ENCODE data around the gene RGL1. TPM values are rescaled to one million over a fixed set of nuclear protein-coding genes. Genes with fewer than 3 reads are reported as not detected.

The RGL1 gene
- total RNA-seq, 4 donors from 2014 or later: 4.0 to 5.1 (median 4.8) TPM

DNA sequence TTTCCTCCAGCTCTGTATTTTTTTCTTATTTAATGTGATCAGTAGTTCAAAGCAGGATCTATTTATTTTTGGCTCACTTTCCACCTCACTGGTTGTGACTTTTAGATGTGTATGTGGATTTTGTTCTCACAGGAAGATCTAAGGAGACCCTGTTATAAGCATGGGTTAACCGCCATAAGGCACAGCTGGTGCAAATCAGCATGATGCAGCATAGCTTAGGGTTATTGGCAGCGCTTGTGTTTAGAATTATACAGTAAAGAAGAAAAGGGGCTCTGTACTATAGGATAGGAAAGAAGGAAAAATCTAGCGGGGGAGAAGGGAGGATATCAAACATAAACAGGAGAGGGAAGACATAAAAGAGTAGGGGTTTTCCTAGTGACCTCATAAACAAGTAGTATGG lies 26.9 kb upstream of the RGL1 start:
- Histone ChIP-seq H3K27me3 (no peaks in the 10 kb centered on the region), H3K27ac (no peak overlapping the region), H3K4me3 (no peak overlapping the region), H3K4me1 (no peaks in the 10 kb centered on the region), H3K36me3 (no peaks in the 10 kb centered on the region), H3K9me3 (no peaks in the 10 kb centered on the region)
- ATAC-seq (no peak), DNase-seq (no peak)
- TF ChIP-seq, protein P1, sequence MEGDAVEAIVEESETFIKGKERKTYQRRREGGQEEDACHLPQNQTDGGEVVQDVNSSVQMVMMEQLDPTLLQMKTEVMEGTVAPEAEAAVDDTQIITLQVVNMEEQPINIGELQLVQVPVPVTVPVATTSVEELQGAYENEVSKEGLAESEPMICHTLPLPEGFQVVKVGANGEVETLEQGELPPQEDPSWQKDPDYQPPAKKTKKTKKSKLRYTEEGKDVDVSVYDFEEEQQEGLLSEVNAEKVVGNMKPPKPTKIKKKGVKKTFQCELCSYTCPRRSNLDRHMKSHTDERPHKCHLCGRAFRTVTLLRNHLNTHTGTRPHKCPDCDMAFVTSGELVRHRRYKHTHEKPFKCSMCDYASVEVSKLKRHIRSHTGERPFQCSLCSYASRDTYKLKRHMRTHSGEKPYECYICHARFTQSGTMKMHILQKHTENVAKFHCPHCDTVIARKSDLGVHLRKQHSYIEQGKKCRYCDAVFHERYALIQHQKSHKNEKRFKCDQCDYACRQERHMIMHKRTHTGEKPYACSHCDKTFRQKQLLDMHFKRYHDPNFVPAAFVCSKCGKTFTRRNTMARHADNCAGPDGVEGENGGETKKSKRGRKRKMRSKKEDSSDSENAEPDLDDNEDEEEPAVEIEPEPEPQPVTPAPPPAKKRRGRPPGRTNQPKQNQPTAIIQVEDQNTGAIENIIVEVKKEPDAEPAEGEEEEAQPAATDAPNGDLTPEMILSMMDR (IDR thresholded peaks at IDR 0.05 in 4 of 5, conservative IDR thresholded peaks at IDR 0.05 in 1 of 5): no peak
- no peak for TF ChIP-seq POLR2A (IDR thresholded peaks at IDR 0.05)
- in situ Hi-C loops (cut with MboI; ENCODE audit: low sequenced_read_pairs in 4 of 4) (no loop called here), intact Hi-C loops (cut with DNase I; ENCODE audit: low total_unique reads) (no loop called here)

DNA sequence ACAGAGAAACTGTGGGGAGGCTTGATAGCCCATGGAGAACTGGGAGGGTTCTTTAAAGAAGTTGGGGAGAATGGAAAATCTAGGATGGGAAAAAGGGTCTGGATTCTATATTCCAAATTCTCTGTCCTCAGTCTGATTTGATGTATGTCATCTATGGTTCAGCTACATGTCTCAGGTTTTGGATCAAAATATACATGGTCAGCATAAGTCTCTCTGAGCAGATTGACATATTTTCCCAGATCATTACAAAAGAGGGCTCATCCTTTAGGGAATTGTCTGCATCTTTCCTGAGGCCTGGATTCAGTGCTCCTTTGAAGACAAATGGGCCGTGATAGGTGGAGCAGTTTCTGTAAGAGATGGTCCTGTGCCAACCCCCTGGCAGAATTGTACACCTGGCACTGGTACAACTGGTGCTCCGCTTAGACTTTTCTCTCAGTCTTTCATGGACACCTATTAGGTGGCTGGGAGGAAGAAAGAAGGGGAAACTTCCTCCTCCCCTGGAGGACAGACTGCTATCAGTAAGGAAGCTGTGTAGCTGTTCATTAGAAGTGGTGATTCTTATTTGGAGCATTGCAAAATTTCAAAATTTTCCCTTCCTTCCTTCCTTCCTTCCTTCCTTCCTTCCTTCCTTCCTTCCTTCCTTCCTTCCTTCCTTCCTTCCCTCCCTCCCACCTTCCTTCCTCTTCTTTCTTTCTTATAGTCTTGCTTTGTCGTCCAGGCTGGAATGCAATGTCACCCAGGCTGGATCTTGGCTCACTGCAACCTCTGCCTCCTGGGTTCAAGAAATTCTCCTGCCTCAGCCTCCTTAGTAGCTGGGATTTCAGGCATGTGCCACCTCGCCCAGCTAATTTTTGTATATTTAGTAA lies 26.1 kb upstream of the RGL1 start:
- no peak for DNase-seq
- ATAC-seq: no peak
- TF ChIP-seq, protein P1 (IDR thresholded peaks at IDR 0.05 in 4 of 5, conservative IDR thresholded peaks at IDR 0.05 in 1 of 5): no peak
- no peak for TF ChIP-seq POLR2A (IDR thresholded peaks at IDR 0.05)
- H3K27ac ChIP-seq: no peak overlapping the region
- H3K36me3 ChIP-seq: no peaks in the 10 kb centered on the region
- no peaks in the 10 kb centered on the region for H3K9me3 ChIP-seq
- H3K4me3 ChIP-seq: no peak overlapping the region
- H3K27me3 ChIP-seq: no peaks in the 10 kb centered on the region
- intact Hi-C loops (cut with DNase I; ENCODE audit: low total_unique reads): no loop called here
- peaks cover 0 to 6% of the 10 kb centered on the region in 2 donors for H3K4me1 ChIP-seq
- in situ Hi-C loops (cut with MboI; ENCODE audit: low sequenced_read_pairs in 4 of 4): no loop called here

GRCh38 chr1:183780159-183780558 lies 24.8 kb upstream of the RGL1 start:
- H3K4me3 ChIP-seq: no peak overlapping the region
- no peaks in the 10 kb centered on the region for H3K9me3 ChIP-seq
- intact Hi-C loops (cut with DNase I; ENCODE audit: low total_unique reads) (no loop called here), in situ Hi-C loops (cut with MboI; ENCODE audit: low sequenced_read_pairs in 4 of 4) (no loop called here)
- H3K27me3 ChIP-seq: no peaks in the 10 kb centered on the region
- H3K27ac ChIP-seq: no peak overlapping the region
- DNase-seq (no peak), ATAC-seq (no peak)
- H3K4me1 ChIP-seq: peaks cover 0 to 14% of the 10 kb centered on the region in 2 donors
- TF ChIP-seq, protein P1 (IDR thresholded peaks at IDR 0.05 in 4 of 5, conservative IDR thresholded peaks at IDR 0.05 in 1 of 5): no peak
- TF ChIP-seq POLR2A (IDR thresholded peaks at IDR 0.05): no peak
- H3K36me3 ChIP-seq: no peaks in the 10 kb centered on the region

- no peak for TF ChIP-seq POLR2A (IDR thresholded peaks at IDR 0.05)
- TF ChIP-seq, protein P1 (IDR thresholded peaks at IDR 0.05 in 4 of 5, conservative IDR thresholded peaks at IDR 0.05 in 1 of 5): no peak
- H3K27me3 ChIP-seq: no peaks in the 10 kb centered on the region
- H3K27ac ChIP-seq: no peak overlapping the region
- intact Hi-C loops (cut with DNase I; ENCODE audit: low total_unique reads): no loop called here
- H3K4me1 ChIP-seq: peaks cover 0 to 14% of the 10 kb centered on the region in 2 donors
- no peaks in the 10 kb centered on the region for H3K36me3 ChIP-seq
- no peaks in the 10 kb centered on the region for H3K9me3 ChIP-seq
- in situ Hi-C loops (cut with MboI; ENCODE audit: low sequenced_read_pairs in 4 of 4): no loop called here
- H3K4me3 ChIP-seq: no peak overlapping the region
- DNase-seq: no peak
- ATAC-seq: no peak
Observed at GRCh38 chr1:183780757-183781156, 24.2 kb upstream of the RGL1 start.
